Mesenchymal stem cell (in vitro differentiated cells and primary cell): ENCODE data around the gene CAVIN2.
A peak's percentile ranks its signal among the peaks of the same experiment; 100 is the strongest.

ENCODE experiments used
- DNase-seq: peaks from one replicate; pipeline ENCODE4 v3.0.0-alpha.2; 2013
- H2AFZ ChIP-seq: one replicate; pipeline ENCODE4 v1.6.1; 2013; ENCODE audit warnings: low read depth, mild to moderate bottlenecking, control low read depth, inconsistent platforms, low read length, moderate library complexity
- H2AK5ac ChIP-seq: 2 replicates; pipeline ENCODE4 v1.6.1; 2013; ENCODE audit warnings: low read length, moderate library complexity, mild to moderate bottlenecking, inconsistent platforms; ENCODE audit not compliant: severe bottlenecking
- H2BK120ac ChIP-seq: one replicate; pipeline ENCODE4 v1.6.1; 2013; ENCODE audit warnings: low read depth, mild to moderate bottlenecking, inconsistent platforms, low read length, moderate library complexity
- H2BK12ac ChIP-seq, 2 experiments: one replicate each; pipeline ENCODE4 v1.6.1; 2013; ENCODE audit warnings: inconsistent platforms in 2 of 2, low read length in 2 of 2, mild to moderate bottlenecking in 2 of 2, moderate library complexity in 2 of 2, control low read depth in 1 of 2
- H2BK15ac ChIP-seq: one replicate; pipeline ENCODE4 v1.6.1; 2013; ENCODE audit warnings: mild to moderate bottlenecking, low read depth, inconsistent platforms; ENCODE audit not compliant: poor library complexity, severe bottlenecking
- H2BK5ac ChIP-seq: 2 replicates; pipeline ENCODE4 v1.6.1; 2013; ENCODE audit warnings: low read depth, mild to moderate bottlenecking, low read length, control low read depth, inconsistent platforms; ENCODE audit not compliant: poor library complexity, severe bottlenecking
- H3K14ac ChIP-seq, 2 experiments: one replicate each; pipeline ENCODE4 v1.6.1; 2013; ENCODE audit warnings: inconsistent platforms in 2 of 2, low read length in 2 of 2, control low read depth in 1 of 2, mild to moderate bottlenecking in 1 of 2, moderate library complexity in 1 of 2
- H3K18ac ChIP-seq, 2 experiments: one replicate each; pipeline ENCODE4 v1.6.1; 2013; ENCODE audit warnings: inconsistent platforms in 2 of 2, low read length in 2 of 2, control low read depth in 1 of 2, low read depth in 1 of 2, mild to moderate bottlenecking in 1 of 2
- H3K23ac ChIP-seq, 2 experiments: one replicate each; pipeline ENCODE4 v1.6.1; 2013; ENCODE audit warnings: inconsistent platforms in 2 of 2, low read length in 2 of 2, mild to moderate bottlenecking in 2 of 2, moderate library complexity in 2 of 2, control low read depth in 1 of 2
- H3K27ac ChIP-seq: 2 replicates; pipeline ENCODE4 v1.5.1; 2013; ENCODE audit warnings: mild to moderate bottlenecking, moderate library complexity, low read length, control low read depth, inconsistent platforms; ENCODE audit not compliant: poor library complexity, severe bottlenecking
- H3K27me3 ChIP-seq, 2 experiments: 2 replicates each; pipeline versions ENCODE4 v1.6.1 to v1.7.0; 2013; ENCODE audit warnings: low read length in 2 of 2, mild to moderate bottlenecking in 2 of 2, moderate library complexity in 2 of 2, control low read depth in 1 of 2, inconsistent platforms in 1 of 2; ENCODE audit not compliant: control insufficient read depth in 1 of 2, insufficient read depth in 1 of 2
- H3K36me3 ChIP-seq, 2 experiments: 2 replicates each; pipeline versions ENCODE4 v1.6.1 to v1.7.0; 2013; ENCODE audit warnings: low read length in 2 of 2, control low read depth in 1 of 2, inconsistent platforms in 1 of 2, low read depth in 1 of 2, mild to moderate bottlenecking in 1 of 2; ENCODE audit not compliant: insufficient read depth in 2 of 2, control insufficient read depth in 1 of 2
- H3K4ac ChIP-seq, 2 experiments: one replicate each; pipeline ENCODE4 v1.6.1; 2013; ENCODE audit warnings: inconsistent platforms in 2 of 2, low read length in 2 of 2, mild to moderate bottlenecking in 2 of 2, moderate library complexity in 2 of 2, control low read depth in 1 of 2, low read depth in 1 of 2
- H3K4me1 ChIP-seq: 2 replicates; pipeline ENCODE4 v1.6.1; 2013; ENCODE audit warnings: low read depth, low read length, control low read depth; ENCODE audit not compliant: control insufficient read depth, insufficient read depth
- H3K4me2 ChIP-seq: 2 replicates; pipeline ENCODE4 v1.6.1; 2013; ENCODE audit warnings: low read length, mild to moderate bottlenecking, inconsistent platforms; ENCODE audit not compliant: poor library complexity, severe bottlenecking
- H3K4me3 ChIP-seq, 2 experiments: 2 replicates each; pipeline versions ENCODE4 v1.5.1 to v1.7.0; 2013; ENCODE audit warnings: low read length in 2 of 2, mild to moderate bottlenecking in 2 of 2, control low read depth in 1 of 2, low read depth in 1 of 2; ENCODE audit not compliant: insufficient read depth in 1 of 2
- H3K79me1 ChIP-seq: replicated peaks from 2 replicates; pipeline ENCODE4 v1.6.1; 2013; ENCODE audit warnings: mild to moderate bottlenecking, control low read depth, low read length, inconsistent platforms; ENCODE audit not compliant: poor library complexity, severe bottlenecking
- H3K9ac ChIP-seq: 2 replicates; pipeline ENCODE4 v1.7.0; 2013; ENCODE audit warnings: mild to moderate bottlenecking, low read length, moderate library complexity
- H3K9me3 ChIP-seq: 2 replicates; pipeline ENCODE4 v1.7.0; 2013; ENCODE audit warnings: mild to moderate bottlenecking, low read length; ENCODE audit not compliant: control insufficient read depth
- H4K8ac ChIP-seq: one replicate; pipeline ENCODE4 v1.6.1; 2013; ENCODE audit warnings: inconsistent platforms, mild to moderate bottlenecking, low read length, moderate library complexity
- H4K91ac ChIP-seq: one replicate; pipeline ENCODE4 v1.6.1; 2013; ENCODE audit warnings: mild to moderate bottlenecking, low read length, inconsistent platforms
- WGBS: methylation state at CpG from one replicate; pipeline ENCODE4 v1.1.7; 2013; ENCODE audit warnings: mixed read lengths; 5-methylcytosine and 5-hydroxymethylcytosine counted together

CAVIN2 gene

DNA sequence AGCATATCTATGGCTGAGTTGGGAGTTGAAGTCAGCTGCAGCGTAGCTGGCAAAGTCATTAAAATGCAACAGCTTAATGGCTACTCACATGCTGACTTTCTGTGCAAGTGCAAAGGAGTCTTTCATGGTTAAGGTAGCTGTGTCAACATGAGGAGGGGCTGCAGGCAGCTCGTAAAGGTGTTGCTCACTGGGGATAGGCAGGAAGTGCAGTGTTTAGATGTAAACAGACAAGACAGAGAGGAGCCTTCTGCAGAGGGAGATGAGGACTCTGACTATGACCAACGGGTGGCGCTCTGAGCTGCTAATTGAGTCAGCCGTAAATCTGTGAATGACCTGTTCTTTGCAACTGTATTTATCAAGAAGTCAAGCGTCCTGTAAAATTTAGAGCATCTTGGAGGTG, 22.3 kb upstream of the CAVIN2 start:
- H3K9ac ChIP-seq, result no peak overlapping the region
- no peak overlapping the region for H2BK5ac ChIP-seq
- no peak overlapping the region for H2BK15ac ChIP-seq
- H3K36me3 ChIP-seq, result no peaks in the 10 kb centered on the region
- H2AK5ac ChIP-seq, result peak overlapping the region; percentile 5
- no peak overlapping the region for H3K4me2 ChIP-seq
- peak; percentile 46 for DNase-seq
- H3K4ac ChIP-seq, result no peak overlapping the region
- no peak overlapping the region for H3K14ac ChIP-seq
- no peaks in the 10 kb centered on the region for H3K9me3 ChIP-seq
- peak overlapping the region; percentile 60 for H4K8ac ChIP-seq
- no peak overlapping the region for H3K18ac ChIP-seq
- no peaks in the 10 kb centered on the region for H3K27me3 ChIP-seq
- peaks cover 5% of the 10 kb centered on the region for H3K4me1 ChIP-seq
- H3K4me3 ChIP-seq, result no peak overlapping the region
- H2AFZ ChIP-seq, result no peak overlapping the region
- peak overlapping the region; percentile 48 for H4K91ac ChIP-seq
- peak overlapping the region in 1 of 2 experiments; percentile 49 for H2BK12ac ChIP-seq
- WGBS, result 53% methylated on average over 2 of the region's 6 CpGs
- H3K27ac ChIP-seq, result no peak overlapping the region
- no peak overlapping the region for H3K23ac ChIP-seq
- H3K79me1 ChIP-seq, result no peaks in the 10 kb centered on the region
- no peak overlapping the region for H2BK120ac ChIP-seq

DNA sequence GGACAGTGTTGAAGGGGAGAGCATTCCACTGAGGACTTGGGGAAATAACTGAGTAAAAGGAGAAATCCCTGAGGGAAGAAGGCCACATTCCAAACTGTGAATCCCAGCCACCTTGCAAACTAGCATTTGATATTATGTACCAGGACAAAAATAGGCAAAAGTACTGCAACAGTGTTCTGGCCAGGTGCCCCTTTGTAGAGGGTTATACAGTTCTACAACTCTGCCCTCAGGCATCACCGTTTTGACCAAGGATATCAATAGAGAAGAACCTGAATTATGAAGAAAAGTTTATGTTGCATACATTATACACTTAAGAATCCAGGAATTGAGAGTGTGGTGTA, 20.6 kb upstream of the CAVIN2 start:
- peak overlapping the region; percentile 54 for H2AK5ac ChIP-seq
- H3K14ac ChIP-seq, result no peak overlapping the region
- peaks cover 6% of the 10 kb centered on the region for H3K4me1 ChIP-seq
- H3K18ac ChIP-seq, result peak overlapping the region in 1 of 2 experiments; percentile 71
- no peak overlapping the region for H3K23ac ChIP-seq
- no peaks in the 10 kb centered on the region for H3K9me3 ChIP-seq
- H2AFZ ChIP-seq, result no peak overlapping the region
- no peaks in the 10 kb centered on the region for H3K79me1 ChIP-seq
- no peaks in the 10 kb centered on the region for H3K27me3 ChIP-seq
- WGBS, result no CpG with 5 or more reads among the region's 1 CpG
- no peak overlapping the region for H4K8ac ChIP-seq
- DNase-seq, result no peak
- H4K91ac ChIP-seq, result no peak overlapping the region
- H3K4me3 ChIP-seq, result no peak overlapping the region
- no peak overlapping the region for H3K4me2 ChIP-seq
- H3K27ac ChIP-seq, result peak overlapping the region; percentile 97
- peak overlapping the region in 1 of 2 experiments; percentile 40 for H3K4ac ChIP-seq
- H3K36me3 ChIP-seq, result no peaks in the 10 kb centered on the region
- peak overlapping the region; percentile 20 for H3K9ac ChIP-seq
- H2BK120ac ChIP-seq, result peak overlapping the region; percentile 42
- peak overlapping the region in 1 of 2 experiments; percentile 6 for H2BK12ac ChIP-seq
- H2BK15ac ChIP-seq, result no peak overlapping the region
- H2BK5ac ChIP-seq, result peak overlapping the region; percentile 77

DNA sequence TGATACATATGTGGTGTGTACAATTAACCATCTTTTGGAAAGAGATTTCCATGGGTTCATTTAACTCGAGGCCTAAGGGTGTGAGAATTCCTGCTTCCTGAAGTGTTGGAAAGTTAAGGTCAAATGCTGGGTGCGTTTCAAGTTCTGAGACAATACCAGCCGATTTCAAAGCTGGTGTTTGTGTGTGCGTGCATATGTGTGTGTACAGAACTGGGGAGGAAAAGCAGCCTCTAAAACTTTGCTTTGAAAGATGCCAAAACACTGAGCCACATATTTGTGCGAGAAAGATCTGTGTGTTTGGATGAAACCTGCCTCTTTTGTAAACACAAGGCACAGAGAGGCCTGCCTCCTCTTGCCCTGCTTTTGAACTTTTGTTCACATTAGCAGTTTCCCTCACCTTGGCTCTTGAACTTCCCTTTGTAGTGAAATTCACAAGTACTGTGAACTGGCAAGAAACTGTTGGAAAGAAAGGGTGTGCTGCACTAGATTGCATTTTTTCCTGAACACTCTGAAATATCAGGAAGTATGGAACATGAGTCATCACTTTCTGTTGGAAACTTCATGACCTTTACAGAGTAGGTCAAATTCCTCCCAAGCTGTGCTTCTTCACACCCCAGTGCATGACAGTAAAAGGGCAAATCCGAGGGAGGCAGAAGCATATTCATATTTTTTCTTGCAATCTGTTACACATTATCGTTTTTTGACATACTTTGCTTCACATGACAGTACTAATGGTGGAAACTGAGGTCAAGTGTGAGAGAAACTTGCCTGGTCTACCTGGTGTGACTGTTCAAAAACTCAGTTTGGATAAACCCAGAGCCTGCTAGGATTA, 20.0 kb upstream of the CAVIN2 start:
- H3K27ac ChIP-seq, result peak overlapping the region; percentile 97
- H2BK12ac ChIP-seq, result peak overlapping the region in 1 of 2 experiments; percentile 6
- H3K27me3 ChIP-seq, result no peaks in the 10 kb centered on the region
- no peak overlapping the region for H2BK120ac ChIP-seq
- peak overlapping the region; percentile 85 for H2BK5ac ChIP-seq
- no peak overlapping the region for H2BK15ac ChIP-seq
- no peak overlapping the region for H3K4ac ChIP-seq
- peak overlapping the region in 1 of 2 experiments; percentile 71 for H3K18ac ChIP-seq
- no peak overlapping the region for H2AFZ ChIP-seq
- H3K36me3 ChIP-seq, result no peaks in the 10 kb centered on the region
- H3K4me3 ChIP-seq, result no peak overlapping the region
- DNase-seq, result peak; percentile 93
- no peaks in the 10 kb centered on the region for H3K9me3 ChIP-seq
- H4K8ac ChIP-seq, result no peak overlapping the region
- no peak overlapping the region for H2AK5ac ChIP-seq
- H3K9ac ChIP-seq, result peak overlapping the region; percentile 66
- H4K91ac ChIP-seq, result no peak overlapping the region
- H3K14ac ChIP-seq, result no peak overlapping the region
- no peak overlapping the region for H3K4me2 ChIP-seq
- H3K79me1 ChIP-seq, result no peaks in the 10 kb centered on the region
- peaks cover 6% of the 10 kb centered on the region for H3K4me1 ChIP-seq
- WGBS, result 0% methylated on average over 5 of the region's 7 CpGs
- H3K23ac ChIP-seq, result no peak overlapping the region

DNA sequence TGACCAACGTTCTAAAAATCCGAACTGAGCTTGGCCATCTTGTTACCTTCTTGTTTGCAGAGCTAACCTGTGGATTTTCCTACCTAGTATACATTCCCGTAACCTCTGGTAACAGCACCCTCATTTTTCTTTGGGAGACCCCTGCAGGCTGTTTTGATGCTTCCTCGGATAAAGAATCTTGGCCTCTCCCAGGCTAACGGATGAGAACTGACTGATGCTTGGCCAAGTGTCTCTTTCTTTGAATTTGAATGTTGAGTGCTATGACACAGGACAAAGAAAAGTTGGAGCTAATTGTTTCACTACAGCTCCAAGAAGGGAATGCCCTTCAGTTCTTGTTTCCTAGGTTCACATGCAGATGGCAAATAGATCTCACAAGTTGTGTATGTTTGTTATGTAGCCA, 19.3 kb upstream of the CAVIN2 start:
- Histone ChIP-seq H3K9ac (peak overlapping the region; percentile 66), H3K23ac (no peak overlapping the region), H2BK5ac (peak overlapping the region; percentile 1), H2BK12ac (peak overlapping the region in 1 of 2 experiments; percentile 68), H3K27me3 (no peaks in the 10 kb centered on the region), H3K4ac (peak overlapping the region in 1 of 2 experiments; percentile 73), H3K18ac (peak overlapping the region; percentile 40 to 50), H3K4me3 (no peak overlapping the region), H3K14ac (no peak overlapping the region), H4K8ac (no peak overlapping the region), H2AFZ (no peak overlapping the region), H3K79me1 (no peaks in the 10 kb centered on the region), H3K27ac (peak overlapping the region; percentile 97), H2BK120ac (no peak overlapping the region), H3K4me1 (peaks cover 6% of the 10 kb centered on the region), H2BK15ac (no peak overlapping the region), H3K4me2 (no peak overlapping the region), H4K91ac (no peak overlapping the region), H3K9me3 (no peaks in the 10 kb centered on the region), H2AK5ac (peak overlapping the region; percentile 78), H3K36me3 (no peaks in the 10 kb centered on the region)
- 91% methylated on average over 5 of the region's 5 CpGs for WGBS
- no peak for DNase-seq
